ENCODE data around the gene CXCL5. TPM values are rescaled to one million over a fixed set of nuclear protein-coding genes. Genes with fewer than 3 reads are reported as not detected.

CXCL5 gene
- total and polyA plus RNA-seq, 4 donors, result 0.03 to 0.33 (median 0.14) TPM; not detected in 1

- TF ChIP-seq, protein P1, sequence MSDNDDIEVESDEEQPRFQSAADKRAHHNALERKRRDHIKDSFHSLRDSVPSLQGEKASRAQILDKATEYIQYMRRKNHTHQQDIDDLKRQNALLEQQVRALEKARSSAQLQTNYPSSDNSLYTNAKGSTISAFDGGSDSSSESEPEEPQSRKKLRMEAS (IDR thresholded peaks at IDR 0.05), result no peak
- TF ChIP-seq HNF4A (conservative IDR thresholded peaks at IDR 0.05) (no peak), GABPA (IDR thresholded peaks at IDR 0.05 in 1 of 2, conservative IDR thresholded peaks at IDR 0.05 in 1 of 2) (no peak)
Observed at GRCh38 chr4:73967866-73968265, 30.6 kb downstream of the CXCL5 start (continued).

DNA sequence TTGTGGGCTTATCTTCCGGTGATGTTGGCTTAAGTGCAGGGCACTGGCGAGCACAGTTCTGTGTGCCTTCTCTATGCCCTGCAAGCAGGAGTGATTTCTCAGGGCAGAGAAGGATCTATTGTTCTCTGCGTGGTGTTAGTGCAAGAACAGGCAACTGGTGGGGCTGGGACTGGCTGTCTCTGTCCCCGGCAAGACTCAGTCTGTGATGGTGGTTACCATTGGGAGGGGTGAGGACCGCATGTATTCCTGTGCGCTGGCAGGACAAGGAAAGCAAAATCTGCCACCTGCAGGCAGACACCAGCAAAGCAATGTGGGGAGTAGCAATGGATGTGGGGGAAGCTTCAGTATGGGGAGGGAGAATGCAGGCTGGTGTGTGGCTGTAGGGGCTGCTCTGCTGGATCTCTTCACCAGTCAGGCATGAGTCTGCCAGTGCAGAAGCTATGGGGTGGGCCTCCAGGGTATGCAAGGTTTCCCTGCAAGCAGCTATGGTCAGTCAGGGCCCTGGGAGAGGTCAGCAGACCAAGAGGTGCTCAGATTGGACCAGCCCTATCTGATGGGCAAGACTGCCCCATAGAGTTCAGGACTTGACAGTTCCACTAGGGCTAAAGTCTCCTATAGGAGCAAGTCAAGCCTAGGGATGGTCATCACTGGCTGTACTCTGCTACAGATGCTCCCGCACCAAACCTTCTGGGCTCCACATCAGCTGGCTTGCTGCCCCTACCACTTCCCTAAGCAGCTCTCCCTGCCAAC, 33.4 kb downstream of the CXCL5 start:
- Histone ChIP-seq H3K9me3 (ENCODE audit: control insufficient read depth in 4 of 4, low read length in 3 of 4) (peaks cover 0 to 4% (median 1%) of the 10 kb centered on the region in 4 donors), H3K36me3 (ENCODE audit: control insufficient read depth in 4 of 4, insufficient read depth in 3 of 4, low read depth in 1 of 4, low read length in 3 of 4) (no peaks in the 10 kb centered on the region), H3K4me3 (ENCODE audit: low read depth in 1 of 3, low read length in 3 of 3) (no peak overlapping the region), H3K27ac (ENCODE audit: low read depth in 1 of 2, low read length in 2 of 2) (no peak overlapping the region), H3K4me1 (ENCODE audit: control insufficient read depth in 4 of 4, insufficient read depth in 4 of 4, low read length in 3 of 4) (no peaks in the 10 kb centered on the region), H3K27me3 (ENCODE audit: control insufficient read depth in 4 of 4, insufficient read depth in 4 of 4, low read length in 3 of 4) (peaks cover 0 to 6% (median 0%) of the 10 kb centered on the region in 4 donors), H3K9ac (ENCODE audit: low read depth in 1 of 2, low read length in 2 of 2) (no peak overlapping the region)
- DNase-seq (ENCODE audit: low spot score), result no peak
- peak; percentile 36 for TF ChIP-seq CTCF (IDR thresholded peaks at IDR 0.05; ENCODE audit: low read depth, low read length, missing input control)
- TF ChIP-seq EGR1 (IDR thresholded peaks at IDR 0.05; ENCODE audit: low read depth in 2 of 2), result no peak
- TF ChIP-seq, protein P1 (IDR thresholded peaks at IDR 0.05), result no peak
- peak; percentile 66 to 74 for TF ChIP-seq RAD21 (IDR thresholded peaks at IDR 0.05)
- TF ChIP-seq FOXA1 (IDR thresholded peaks at IDR 0.05), result no peak
- 55% methylated on average over 7 of the region's 7 CpGs for WGBS

DNA sequence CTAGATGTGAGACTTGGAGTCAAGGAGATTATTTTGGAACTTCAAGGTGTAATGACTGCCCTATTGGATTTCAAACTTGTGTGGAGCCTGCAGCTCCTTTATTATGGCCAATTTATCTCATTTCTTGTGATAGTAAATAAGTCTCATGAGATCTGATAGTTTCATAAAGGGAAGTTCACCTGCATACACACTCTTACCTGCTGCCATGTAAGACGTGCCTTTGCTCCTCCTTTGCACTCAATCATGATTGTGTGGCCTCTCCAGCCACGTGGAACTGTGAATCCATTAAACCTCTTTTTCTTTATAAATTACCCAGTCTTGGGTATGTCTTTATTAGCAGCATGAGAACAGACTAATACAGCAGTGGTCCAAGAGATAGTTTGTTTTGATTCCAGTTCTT, 35.8 kb downstream of the CXCL5 start:
- peaks cover 0 to 4% (median 1%) of the 10 kb centered on the region in 4 donors for H3K9me3 ChIP-seq (ENCODE audit: control insufficient read depth in 4 of 4, low read length in 3 of 4)
- no peak overlapping the region for H3K9ac ChIP-seq (ENCODE audit: low read depth in 1 of 2, low read length in 2 of 2)
- no peak overlapping the region for H3K4me3 ChIP-seq (ENCODE audit: low read depth in 1 of 3, low read length in 3 of 3)
- TF ChIP-seq FOXA2 (IDR thresholded peaks at IDR 0.05), result no peak
- TF ChIP-seq TAF1 (conservative IDR thresholded peaks at IDR 0.05), result no peak
- TF ChIP-seq, protein P1 (IDR thresholded peaks at IDR 0.05), result no peak
- TF ChIP-seq, protein P2, sequence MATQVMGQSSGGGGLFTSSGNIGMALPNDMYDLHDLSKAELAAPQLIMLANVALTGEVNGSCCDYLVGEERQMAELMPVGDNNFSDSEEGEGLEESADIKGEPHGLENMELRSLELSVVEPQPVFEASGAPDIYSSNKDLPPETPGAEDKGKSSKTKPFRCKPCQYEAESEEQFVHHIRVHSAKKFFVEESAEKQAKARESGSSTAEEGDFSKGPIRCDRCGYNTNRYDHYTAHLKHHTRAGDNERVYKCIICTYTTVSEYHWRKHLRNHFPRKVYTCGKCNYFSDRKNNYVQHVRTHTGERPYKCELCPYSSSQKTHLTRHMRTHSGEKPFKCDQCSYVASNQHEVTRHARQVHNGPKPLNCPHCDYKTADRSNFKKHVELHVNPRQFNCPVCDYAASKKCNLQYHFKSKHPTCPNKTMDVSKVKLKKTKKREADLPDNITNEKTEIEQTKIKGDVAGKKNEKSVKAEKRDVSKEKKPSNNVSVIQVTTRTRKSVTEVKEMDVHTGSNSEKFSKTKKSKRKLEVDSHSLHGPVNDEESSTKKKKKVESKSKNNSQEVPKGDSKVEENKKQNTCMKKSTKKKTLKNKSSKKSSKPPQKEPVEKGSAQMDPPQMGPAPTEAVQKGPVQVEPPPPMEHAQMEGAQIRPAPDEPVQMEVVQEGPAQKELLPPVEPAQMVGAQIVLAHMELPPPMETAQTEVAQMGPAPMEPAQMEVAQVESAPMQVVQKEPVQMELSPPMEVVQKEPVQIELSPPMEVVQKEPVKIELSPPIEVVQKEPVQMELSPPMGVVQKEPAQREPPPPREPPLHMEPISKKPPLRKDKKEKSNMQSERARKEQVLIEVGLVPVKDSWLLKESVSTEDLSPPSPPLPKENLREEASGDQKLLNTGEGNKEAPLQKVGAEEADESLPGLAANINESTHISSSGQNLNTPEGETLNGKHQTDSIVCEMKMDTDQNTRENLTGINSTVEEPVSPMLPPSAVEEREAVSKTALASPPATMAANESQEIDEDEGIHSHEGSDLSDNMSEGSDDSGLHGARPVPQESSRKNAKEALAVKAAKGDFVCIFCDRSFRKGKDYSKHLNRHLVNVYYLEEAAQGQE (IDR thresholded peaks at IDR 0.05), result no peak
- TF ChIP-seq GABPA (IDR thresholded peaks at IDR 0.05 in 1 of 2, conservative IDR thresholded peaks at IDR 0.05 in 1 of 2), result no peak
- no peak for TF ChIP-seq ZBTB33 (IDR thresholded peaks at IDR 0.05)
- no peak for TF ChIP-seq EGR1 (IDR thresholded peaks at IDR 0.05; ENCODE audit: low read depth in 2 of 2)
- no peak for TF ChIP-seq YY1 (IDR thresholded peaks at IDR 0.05)
- no peak for TF ChIP-seq FOXA1 (IDR thresholded peaks at IDR 0.05)
- TF ChIP-seq RXRA (IDR thresholded peaks at IDR 0.05), result no peak
- no peak for TF ChIP-seq HNF4G (IDR thresholded peaks at IDR 0.05)
- no peak for TF ChIP-seq NR2F2 (IDR thresholded peaks at IDR 0.05)
- no peak for TF ChIP-seq HNF4A (conservative IDR thresholded peaks at IDR 0.05)
- no peak for TF ChIP-seq JUND (IDR thresholded peaks at IDR 0.05)
- no peak for TF ChIP-seq CTCF (IDR thresholded peaks at IDR 0.05; ENCODE audit: low read depth, low read length, missing input control)
- TF ChIP-seq RAD21 (IDR thresholded peaks at IDR 0.05), result no peak
- TF ChIP-seq, protein P3, sequence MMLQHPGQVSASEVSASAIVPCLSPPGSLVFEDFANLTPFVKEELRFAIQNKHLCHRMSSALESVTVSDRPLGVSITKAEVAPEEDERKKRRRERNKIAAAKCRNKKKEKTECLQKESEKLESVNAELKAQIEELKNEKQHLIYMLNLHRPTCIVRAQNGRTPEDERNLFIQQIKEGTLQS (IDR thresholded peaks at IDR 0.05), result no peak
- no peak for TF ChIP-seq SP1 (IDR thresholded peaks at IDR 0.05)
- peaks cover 0 to 3% (median 0%) of the 10 kb centered on the region in 4 donors for H3K27me3 ChIP-seq (ENCODE audit: control insufficient read depth in 4 of 4, insufficient read depth in 4 of 4, low read length in 3 of 4)
- DNase-seq (ENCODE audit: low spot score), result no peak
- H3K4me1 ChIP-seq (ENCODE audit: control insufficient read depth in 4 of 4, insufficient read depth in 4 of 4, low read length in 3 of 4), result no peaks in the 10 kb centered on the region
- 71% methylated on average over 2 of the region's 2 CpGs for WGBS
- H3K27ac ChIP-seq (ENCODE audit: low read depth in 1 of 2, low read length in 2 of 2), result no peak overlapping the region
- H3K36me3 ChIP-seq (ENCODE audit: control insufficient read depth in 4 of 4, insufficient read depth in 3 of 4, low read depth in 1 of 4, low read length in 3 of 4), result no peaks in the 10 kb centered on the region
